Hindlimb muscle (tissue), 1 donor: ENCODE data around the gene RRAGB. TPM values are rescaled to one million over a fixed set of nuclear protein-coding genes. Genes with fewer than 3 reads are reported as not detected.
"Not testable (repeated sequence)": the region's sequence is repeated elsewhere in the genome, so short reads cannot be mapped to it uniquely, and the experiment has no call there.

Experiments used
- DNase-seq: peaks from one replicate; pipeline ENCODE4 v3.0.0-alpha.2; 2013
- polyA plus RNA-seq: library from polyadenylated mRNA; unstranded; fragments of 120-200 nt; gene quantifications from one replicate; pipeline ENCODE4 v1.2.1, GENCODE V29; 2013; ENCODE audit not compliant: insufficient read length

RRAGB gene
- polyA plus RNA-seq, 1 donor: 18.3 TPM

DNA sequence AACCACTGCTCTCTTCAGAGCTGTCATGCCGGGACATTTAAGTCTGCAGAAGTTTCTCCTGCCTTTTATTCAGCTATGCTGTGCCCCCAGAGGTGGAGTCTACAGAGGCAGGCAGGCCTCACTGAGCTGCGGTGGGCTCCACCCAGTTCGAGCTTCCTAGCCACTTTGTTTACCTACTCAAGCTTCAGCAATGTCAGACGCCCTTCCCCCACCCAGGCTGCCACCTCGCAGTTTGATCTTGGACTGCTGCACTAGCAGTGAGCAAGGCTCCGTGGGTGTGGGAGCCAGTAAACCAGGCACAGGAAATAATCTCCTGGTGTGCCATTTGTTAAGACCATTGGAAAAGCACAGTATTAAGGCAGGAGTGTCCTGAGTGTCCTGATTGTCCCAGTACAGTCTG lies 56.9 kb downstream of the RRAGB start:
- not testable (repeated sequence) for DNase-seq

DNA sequence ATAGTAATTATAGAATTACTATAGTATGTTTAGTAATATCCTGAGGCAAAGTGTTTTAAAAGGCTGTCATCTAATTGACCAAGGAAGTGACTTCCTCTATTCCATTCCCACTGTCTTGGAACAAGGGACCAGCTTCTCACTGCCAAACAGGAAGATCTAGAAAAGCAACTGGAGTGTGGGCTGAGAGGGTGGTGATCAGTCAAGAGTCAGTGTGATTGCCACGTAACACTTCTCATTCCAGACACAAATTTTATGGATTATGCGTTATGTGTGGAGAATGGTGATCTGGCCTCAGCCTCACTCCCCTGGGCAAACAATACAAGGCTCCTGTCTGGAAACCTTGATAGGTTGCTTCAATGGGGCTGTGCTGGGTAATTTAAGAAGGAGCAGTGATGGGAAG lies 60.0 kb downstream of the RRAGB start:
- DNase-seq: no peak

GRCh38 chrX:55778322-55778721 lies 60.8 kb downstream of the RRAGB start:
- no peak for DNase-seq

- no peak for DNase-seq
These were observed 66.2 kb downstream of the RRAGB start for GRCh38 chrX:55783723-55784122.

- DNase-seq: no peak
These were observed 69.5 kb downstream of the RRAGB start for GRCh38 chrX:55787063-55787462.

DNA sequence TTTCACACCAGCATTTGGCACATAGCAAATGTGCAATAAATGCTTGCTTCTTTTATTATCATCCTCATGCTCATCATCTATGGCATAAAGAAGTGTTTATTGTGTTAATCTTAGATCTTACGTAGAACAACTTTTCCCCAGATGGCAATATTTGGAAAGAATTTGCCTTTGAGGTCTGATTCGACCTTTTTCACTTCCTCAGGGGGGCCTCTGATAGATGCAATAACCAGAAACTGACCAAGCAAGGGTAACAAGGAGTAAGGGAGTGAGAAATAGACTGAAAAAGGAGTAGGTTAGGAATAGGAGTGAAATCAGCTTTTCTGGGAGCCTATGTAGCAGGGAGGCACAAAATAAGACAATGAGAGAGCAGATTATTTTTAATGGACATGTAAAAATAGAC lies 70.2 kb downstream of the RRAGB start:
- no peak for DNase-seq

DNA sequence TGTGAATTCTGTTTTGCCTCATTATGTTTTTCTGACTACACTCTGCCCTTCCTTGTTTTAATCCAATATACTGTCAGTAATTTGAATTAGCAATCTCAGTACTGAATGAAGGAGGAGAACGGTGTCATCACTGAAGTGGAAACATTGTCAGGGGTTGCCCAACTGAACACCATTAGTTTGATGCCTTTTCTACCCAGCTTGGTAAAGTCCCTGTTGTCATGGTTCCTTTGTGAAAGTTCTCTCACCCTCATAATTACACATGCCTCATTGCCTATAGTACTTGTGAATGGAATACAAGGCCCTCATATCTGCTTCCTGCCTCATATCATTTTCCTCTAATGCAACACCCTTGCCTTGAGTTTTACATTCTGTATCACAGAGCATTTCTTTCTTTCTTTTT lies 76.9 kb downstream of the RRAGB start:
- no peak for DNase-seq

GRCh38 chrX:55796496-55796895 lies 78.9 kb downstream of the RRAGB start:
- no peak for DNase-seq

DNA sequence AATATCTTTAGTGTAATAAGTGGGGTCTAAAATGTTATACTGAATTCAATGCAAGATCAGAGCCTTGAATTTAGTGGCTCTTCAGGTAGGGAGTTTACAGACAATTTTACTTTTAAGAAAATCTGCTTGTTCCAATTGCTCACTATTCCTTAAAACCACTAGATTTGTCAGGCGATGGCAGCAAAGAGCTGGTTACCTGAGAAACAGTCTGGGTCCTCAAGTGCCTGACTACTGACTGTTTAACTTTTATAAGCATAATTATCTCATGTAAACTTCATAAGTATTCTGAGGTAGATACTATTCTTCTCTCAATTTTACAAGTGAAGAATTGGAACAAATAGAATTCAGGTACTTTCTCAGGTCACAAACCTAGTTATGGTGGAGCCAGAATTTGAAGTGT lies 84.3 kb downstream of the RRAGB start:
- DNase-seq: no peak

Other genes starting within 250 kb of the RRAGB start
- gene USP51, start 227.9 kb upstream of the RRAGB start, polyA plus RNA-seq: 3.5 TPM
- not detected for gene FOXR2, start 94.3 kb upstream of the RRAGB start, polyA plus RNA-seq